HUES64 (cell line): ENCODE data around the gene RERE.

Source experiments
- H3K27ac ChIP-seq: 2 replicates; pipeline ENCODE4 v1.7.0; 2013; ENCODE audit warnings: low read depth, low read length, inconsistent platforms
- H3K27me3 ChIP-seq: 2 replicates; pipeline ENCODE4 v1.6.1; 2013; ENCODE audit warnings: mild to moderate bottlenecking, low read length; ENCODE audit not compliant: insufficient read depth
- H3K36me3 ChIP-seq: 2 replicates; pipeline ENCODE4 v1.6.1; 2013; ENCODE audit warnings: mild to moderate bottlenecking, low read length; ENCODE audit not compliant: insufficient read depth
- H3K4me1 ChIP-seq: 2 replicates; pipeline ENCODE4 v1.6.1; 2013; ENCODE audit warnings: mild to moderate bottlenecking, low read length, moderate library complexity; ENCODE audit not compliant: insufficient read depth
- H3K4me3 ChIP-seq: 2 replicates; pipeline ENCODE4 v1.5.1; 2013; ENCODE audit warnings: mild to moderate bottlenecking, low read length, moderate library complexity
- H3K9ac ChIP-seq: 2 replicates; pipeline ENCODE4 v1.6.1; 2013; ENCODE audit warnings: mild to moderate bottlenecking, low read depth, low read length
- H3K9me3 ChIP-seq: 2 replicates; pipeline ENCODE4 v1.6.1; 2013; ENCODE audit warnings: low read depth, low read length; ENCODE audit not compliant: insufficient read depth
- WGBS: fragments of 150-250, 120-280 bp; methylation state at CpG from one replicate; pipeline ENCODE4 v1.1.7; 2013; ENCODE audit warnings: missing lambda C conversion rate; 5-methylcytosine and 5-hydroxymethylcytosine counted together

Gene RERE

DNA sequence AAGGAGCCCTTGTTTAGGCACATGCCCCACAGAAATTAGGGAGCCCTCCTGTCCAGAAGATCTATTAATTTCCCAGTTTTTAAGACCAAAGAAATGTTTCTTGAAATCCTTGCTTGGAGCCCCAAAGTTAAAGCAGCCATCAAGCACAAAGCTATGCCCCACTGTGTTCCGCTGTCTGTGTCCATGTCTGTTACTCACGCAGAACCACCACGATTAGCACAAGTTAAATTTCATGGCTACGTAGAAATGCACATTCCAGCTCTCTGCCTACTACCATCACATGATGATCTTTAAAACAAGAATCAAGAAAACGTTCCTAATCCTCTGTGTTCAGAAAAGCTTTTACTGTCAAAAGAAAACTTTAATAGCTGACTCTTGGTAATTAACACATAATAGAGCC is 238.5 kb downstream of the RERE start:
- Histone ChIP-seq H3K36me3 (no peaks in the 10 kb centered on the region), H3K9ac (no peak overlapping the region), H3K4me1 (peaks cover 13% of the 10 kb centered on the region), H3K4me3 (no peak overlapping the region), H3K27ac (no peak overlapping the region), H3K27me3 (no peaks in the 10 kb centered on the region), H3K9me3 (no peaks in the 10 kb centered on the region)
- WGBS, result 88% methylated on average over 5 of the region's 5 CpGs

DNA sequence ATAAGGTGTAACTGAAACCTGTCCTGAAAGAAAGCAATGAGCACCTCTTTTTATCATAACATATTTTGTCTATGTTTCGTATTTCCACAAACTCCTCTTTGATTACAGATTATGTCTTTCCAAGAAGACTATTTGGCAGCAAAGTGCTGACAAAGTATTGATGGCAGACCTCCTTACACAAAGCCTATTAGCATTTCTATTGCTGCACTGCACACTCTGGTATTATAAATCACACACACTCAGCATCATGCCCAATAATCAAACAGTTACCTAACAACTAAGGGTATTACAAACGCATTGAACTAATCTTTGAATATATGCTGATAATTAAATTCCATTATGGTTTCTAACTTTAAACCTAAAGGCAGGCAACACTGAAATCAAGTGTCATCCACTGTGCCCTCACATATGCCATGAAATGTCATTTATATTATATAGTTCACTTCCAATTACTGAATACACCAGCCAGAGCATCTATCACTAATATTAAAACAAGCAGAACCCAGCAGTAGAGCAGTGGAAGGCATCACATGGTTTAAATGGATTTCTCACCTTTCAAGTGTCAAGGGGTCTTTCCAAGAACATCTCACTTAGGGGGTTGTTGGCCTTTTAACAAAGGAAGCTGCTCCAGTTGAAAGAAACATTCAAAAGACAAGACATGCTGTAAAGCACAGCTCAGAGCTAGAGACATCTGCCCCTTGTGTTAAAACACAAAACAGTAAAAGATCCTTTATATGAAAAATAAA is 239.1 kb downstream of the RERE start:
- Histone ChIP-seq H3K9ac (no peak overlapping the region), H3K9me3 (no peaks in the 10 kb centered on the region), H3K4me3 (no peak overlapping the region), H3K27me3 (no peaks in the 10 kb centered on the region), H3K27ac (no peak overlapping the region), H3K4me1 (peaks cover 13% of the 10 kb centered on the region), H3K36me3 (no peaks in the 10 kb centered on the region)
- WGBS, result 94% methylated on average over 1 of the region's 2 CpGs

DNA sequence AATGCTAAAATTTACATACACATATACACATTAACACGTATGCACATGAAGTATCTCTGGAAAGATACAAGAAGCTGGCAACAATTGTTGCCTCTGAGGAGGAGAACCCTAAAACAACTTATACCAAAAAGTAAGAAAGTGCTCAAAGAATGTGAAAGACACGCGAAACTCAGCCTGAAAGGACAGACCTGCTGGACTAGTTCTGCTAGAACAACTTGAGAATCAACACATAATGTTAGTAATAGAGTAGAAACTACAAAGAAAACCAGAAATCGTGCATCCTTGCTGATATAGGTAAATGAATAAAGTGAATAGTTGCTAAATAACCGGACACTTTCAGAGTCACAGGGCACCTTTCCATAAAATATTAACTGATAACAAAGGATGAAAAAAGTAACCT is 242.5 kb downstream of the RERE start:
- no peaks in the 10 kb centered on the region for H3K9me3 ChIP-seq
- H3K4me1 ChIP-seq, result peaks cover 26% of the 10 kb centered on the region
- 88% methylated on average over 3 of the region's 5 CpGs for WGBS
- H3K9ac ChIP-seq, result no peak overlapping the region
- no peak overlapping the region for H3K27ac ChIP-seq
- H3K36me3 ChIP-seq, result no peaks in the 10 kb centered on the region
- H3K27me3 ChIP-seq, result no peaks in the 10 kb centered on the region
- no peak overlapping the region for H3K4me3 ChIP-seq

DNA sequence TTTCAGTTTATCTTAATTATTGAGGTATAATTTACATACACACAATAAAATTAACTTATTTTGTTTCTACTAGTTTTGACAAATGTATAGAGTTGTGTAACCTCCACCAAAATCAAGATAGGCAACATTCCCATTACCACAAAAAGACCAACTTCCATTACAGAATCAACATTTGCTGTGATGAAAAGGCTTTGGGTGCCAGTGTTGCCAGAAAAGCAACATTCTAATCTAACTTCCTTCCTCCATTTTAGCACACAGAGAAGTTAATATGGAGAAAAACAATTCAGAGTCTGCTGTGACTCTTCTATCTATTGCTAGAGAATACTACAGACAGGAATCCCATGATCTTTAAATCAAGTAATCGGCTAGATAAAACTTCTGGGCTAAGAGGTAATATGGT is 245.3 kb downstream of the RERE start:
- Histone ChIP-seq H3K9ac (no peak overlapping the region), H3K27ac (peak overlapping the region; percentile 28; the same call in 1 of the 2 replicates), H3K4me3 (no peak overlapping the region), H3K36me3 (no peaks in the 10 kb centered on the region), H3K9me3 (no peaks in the 10 kb centered on the region), H3K4me1 (peaks cover 19% of the 10 kb centered on the region; the same call in 1 of the 2 replicates), H3K27me3 (no peaks in the 10 kb centered on the region)
- no CpG with 5 or more reads among the region's 1 CpG for WGBS

DNA sequence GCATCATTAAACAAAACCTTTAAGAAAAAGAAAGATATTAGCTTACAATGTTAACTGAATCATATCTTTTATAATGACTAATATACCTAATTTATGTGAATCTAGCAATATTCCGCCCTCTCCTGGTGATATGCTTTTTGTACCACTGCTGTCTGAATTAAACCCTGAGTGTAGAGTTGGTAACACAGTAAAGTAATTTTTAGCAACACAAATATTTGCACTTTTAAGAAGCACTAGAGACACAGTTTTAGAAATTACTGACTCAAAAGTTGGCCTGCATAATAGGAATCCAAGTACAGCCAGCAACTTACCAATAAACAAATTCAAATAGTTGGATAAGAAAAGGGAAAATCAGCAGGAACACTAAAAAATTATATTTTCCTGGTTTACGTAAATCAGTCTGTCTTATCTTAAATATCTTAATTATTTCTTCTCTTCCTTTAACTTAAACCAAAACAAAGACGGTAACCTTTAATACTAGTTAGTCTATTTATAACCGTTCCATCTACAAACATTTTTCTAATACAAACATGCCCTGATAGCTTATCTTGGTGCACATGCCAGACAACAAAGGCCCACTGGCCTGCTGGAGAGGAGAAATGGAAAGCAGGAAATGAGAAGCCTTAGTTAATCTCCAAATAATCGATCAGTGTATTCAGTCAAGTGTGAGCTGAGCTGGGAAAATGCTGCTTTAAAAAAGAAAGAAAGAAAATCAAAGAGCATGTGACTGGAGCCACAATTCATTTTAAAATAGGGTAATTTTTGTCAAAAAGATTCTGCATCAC is 246.0 kb downstream of the RERE start:
- H3K9ac ChIP-seq, result no peak overlapping the region; the same call in 1 of the 2 replicates
- H3K27ac ChIP-seq, result peak overlapping the region; percentile 28; the same call in 1 of the 2 replicates
- no peak overlapping the region for H3K4me3 ChIP-seq

DNA sequence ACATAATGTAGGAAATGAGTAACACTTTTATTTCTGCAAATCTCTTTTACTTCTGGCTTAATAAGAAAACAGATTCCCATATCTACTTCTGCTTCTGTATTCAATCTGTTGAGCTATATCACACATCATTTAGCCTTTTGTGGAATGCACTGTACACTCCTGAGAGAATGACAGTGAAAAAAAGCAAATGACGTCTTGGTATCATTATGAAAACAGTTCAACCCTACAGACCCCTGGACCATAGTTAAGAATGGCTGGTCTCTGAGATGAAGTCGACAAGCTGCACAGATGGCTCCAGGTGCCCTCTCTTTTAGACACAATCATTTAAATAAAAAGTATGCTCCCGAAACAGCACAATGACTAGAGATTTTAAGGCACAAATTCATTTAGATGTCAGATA is 247.0 kb downstream of the RERE start:
- no peaks in the 10 kb centered on the region for H3K36me3 ChIP-seq
- no peaks in the 10 kb centered on the region for H3K9me3 ChIP-seq
- no peak overlapping the region for H3K4me3 ChIP-seq
- no peaks in the 10 kb centered on the region for H3K27me3 ChIP-seq
- H3K27ac ChIP-seq, result no peak overlapping the region
- H3K9ac ChIP-seq, result no peak overlapping the region
- peaks cover 19% of the 10 kb centered on the region; the same call in 1 of the 2 replicates for H3K4me1 ChIP-seq
- 96% methylated on average over 3 of the region's 3 CpGs for whole genome bisulfite sequencing

More for the DNA sequence above, 246.0 kb downstream of the RERE start:
- Histone ChIP-seq H3K36me3 (no peaks in the 10 kb centered on the region), H3K4me1 (peaks cover 19% of the 10 kb centered on the region; the same call in 1 of the 2 replicates), H3K27me3 (no peaks in the 10 kb centered on the region), H3K9me3 (no peaks in the 10 kb centered on the region)
- 90% methylated on average over 4 of the region's 5 CpGs for WGBS

DNA sequence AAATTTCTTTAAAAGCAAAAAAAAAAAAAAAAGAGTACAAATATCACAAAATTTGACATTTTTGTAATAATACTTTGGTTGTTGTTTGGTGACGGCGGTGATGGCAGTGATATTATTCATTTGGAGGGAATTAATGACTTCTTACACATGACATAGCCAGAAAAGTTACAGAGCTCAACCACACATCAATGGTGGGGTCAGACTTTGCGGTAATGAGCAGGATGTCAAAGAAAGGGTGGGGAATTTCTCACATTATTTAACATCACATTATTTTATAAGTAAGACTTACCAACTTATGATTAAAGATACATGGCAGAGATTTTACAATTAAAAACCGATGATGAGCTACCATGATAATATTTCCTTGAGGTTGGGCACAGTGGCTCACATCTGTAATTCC is 248.2 kb downstream of the RERE start:
- no peak overlapping the region for H3K9ac ChIP-seq
- H3K4me1 ChIP-seq, result peaks cover 19% of the 10 kb centered on the region; the same call in 1 of the 2 replicates
- WGBS, result over 99% methylated on average over 3 of the region's 4 CpGs
- H3K4me3 ChIP-seq, result no peak overlapping the region
- H3K36me3 ChIP-seq, result no peaks in the 10 kb centered on the region
- no peak overlapping the region for H3K27ac ChIP-seq
- H3K9me3 ChIP-seq, result no peaks in the 10 kb centered on the region
- no peaks in the 10 kb centered on the region for H3K27me3 ChIP-seq

DNA sequence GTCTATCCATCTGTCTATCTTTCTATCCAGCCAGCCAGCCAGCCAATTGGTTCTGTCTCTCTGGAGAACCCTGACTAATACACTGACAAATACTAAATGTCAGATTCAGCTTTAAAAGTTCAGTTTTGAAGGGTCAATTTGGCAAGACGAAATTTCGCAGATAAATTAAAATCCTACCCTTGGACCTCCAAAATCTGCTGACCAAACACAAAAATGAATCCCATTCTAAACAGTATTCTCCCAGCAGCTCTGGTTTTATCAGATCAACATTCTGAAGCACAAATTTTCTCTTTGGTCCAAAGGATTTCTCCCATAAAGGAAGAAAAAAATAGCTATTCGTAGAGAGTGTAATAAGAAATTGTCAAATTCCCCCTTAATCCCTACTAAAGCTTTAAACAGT is 248.6 kb downstream of the RERE start:
- Histone ChIP-seq H3K4me3 (no peak overlapping the region), H3K27ac (no peak overlapping the region), H3K9ac (no peak overlapping the region), H3K27me3 (no peaks in the 10 kb centered on the region), H3K36me3 (no peaks in the 10 kb centered on the region), H3K4me1 (peaks cover 22% of the 10 kb centered on the region), H3K9me3 (no peaks in the 10 kb centered on the region)
- WGBS, result 93% methylated on average over 2 of the region's 3 CpGs

DNA sequence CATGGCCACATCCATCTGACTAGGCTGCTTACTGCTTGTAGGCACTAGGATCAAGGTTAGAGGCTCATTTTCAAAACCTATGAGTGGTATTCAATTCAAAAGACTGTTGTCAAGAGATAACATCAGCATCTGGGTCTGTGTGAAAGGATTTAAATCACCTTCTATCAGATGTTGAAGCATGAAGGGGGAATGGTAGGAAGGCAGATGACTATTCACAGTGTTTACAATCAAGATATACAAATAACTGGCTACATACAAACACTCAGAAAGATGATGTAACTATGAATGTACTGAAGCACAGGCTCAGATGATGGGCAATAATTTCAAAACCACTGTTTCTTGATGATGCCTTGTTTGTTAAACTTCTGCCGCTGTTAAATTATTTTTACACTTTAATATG is 250.3 kb downstream of the RERE start:
- no peak overlapping the region for H3K9ac ChIP-seq
- no peaks in the 10 kb centered on the region for H3K36me3 ChIP-seq
- WGBS, result no CpG with 5 or more reads among the region's 1 CpG
- no peak overlapping the region for H3K4me3 ChIP-seq
- no peak overlapping the region for H3K27ac ChIP-seq
- no peaks in the 10 kb centered on the region for H3K9me3 ChIP-seq
- H3K4me1 ChIP-seq, result peaks cover 22% of the 10 kb centered on the region
- H3K27me3 ChIP-seq, result no peaks in the 10 kb centered on the region

DNA sequence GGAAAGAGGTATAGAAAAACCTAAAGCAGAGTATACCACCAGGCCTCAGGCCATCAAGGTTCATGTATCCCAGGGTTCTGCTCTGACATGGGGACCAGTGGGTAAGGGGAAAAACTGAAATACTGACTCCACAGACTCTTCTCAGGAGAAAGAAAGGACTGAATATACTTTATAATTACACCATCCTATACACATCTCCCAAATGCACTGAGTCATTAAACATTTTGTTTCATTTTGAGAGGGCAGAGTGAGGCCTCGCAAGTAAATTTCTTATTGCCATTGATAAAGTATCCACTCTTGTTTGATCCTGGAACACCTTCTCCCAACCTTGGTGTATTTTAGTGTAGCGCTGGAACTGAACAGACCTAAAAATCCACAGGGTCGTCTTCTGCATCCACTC is 251.6 kb downstream of the RERE start:
- H3K4me3 ChIP-seq, result no peak overlapping the region
- no peaks in the 10 kb centered on the region for H3K9me3 ChIP-seq
- 79% methylated on average over 3 of the region's 3 CpGs for WGBS
- H3K27me3 ChIP-seq, result no peaks in the 10 kb centered on the region
- H3K36me3 ChIP-seq, result no peaks in the 10 kb centered on the region
- H3K9ac ChIP-seq, result no peak overlapping the region
- H3K4me1 ChIP-seq, result peaks cover 20% of the 10 kb centered on the region
- no peak overlapping the region for H3K27ac ChIP-seq

DNA sequence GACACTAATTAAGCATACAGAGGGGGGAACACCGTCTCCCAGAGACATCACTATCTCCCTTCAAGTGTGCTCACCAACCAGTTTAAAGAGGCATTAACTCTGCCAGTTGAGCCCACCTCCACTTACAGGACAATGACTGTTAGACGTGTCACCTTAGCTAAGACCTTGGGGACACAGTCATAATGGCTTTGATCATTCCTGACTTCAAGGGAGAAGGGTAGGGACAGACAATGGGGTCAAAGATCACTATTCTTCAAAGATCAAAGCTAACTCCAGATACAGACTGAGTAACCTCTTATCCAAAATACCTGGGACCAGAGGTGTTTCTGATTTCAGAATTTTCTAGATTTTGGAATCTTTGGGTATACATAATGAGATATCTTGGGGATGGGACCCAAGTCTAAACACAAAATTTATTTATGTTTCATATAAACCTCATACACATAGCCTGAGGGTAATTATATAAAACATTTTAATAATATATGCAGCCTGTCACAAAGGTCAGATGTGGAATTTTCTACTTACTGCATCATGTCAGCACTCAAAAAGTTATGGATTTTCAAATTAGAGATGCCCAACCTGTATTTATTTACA is 253.4 kb downstream of the RERE start:
- no peaks in the 10 kb centered on the region for H3K36me3 ChIP-seq
- no peak overlapping the region for H3K9ac ChIP-seq
- H3K27ac ChIP-seq, result no peak overlapping the region
- no peak overlapping the region for H3K4me3 ChIP-seq
- H3K9me3 ChIP-seq, result no peaks in the 10 kb centered on the region
- peaks cover 20% of the 10 kb centered on the region for H3K4me1 ChIP-seq
- WGBS, result 53% methylated on average over 2 of the region's 2 CpGs
- H3K27me3 ChIP-seq, result no peaks in the 10 kb centered on the region
